ENCODE data around the gene KDM1A. TPM values are rescaled to one million over a fixed set of nuclear protein-coding genes. Genes with fewer than 3 reads are reported as not detected.
A peak's percentile ranks its signal among the peaks of the same experiment; 100 is the strongest.

Gene KDM1A
- total and polyA plus RNA-seq, 9 of the 15 experiments (the other 6 are each of a cell fraction or from before 2014, with no cell fraction given) = 59.2 to 181 (median 168) TPM

- TF ChIP-seq, protein P1, sequence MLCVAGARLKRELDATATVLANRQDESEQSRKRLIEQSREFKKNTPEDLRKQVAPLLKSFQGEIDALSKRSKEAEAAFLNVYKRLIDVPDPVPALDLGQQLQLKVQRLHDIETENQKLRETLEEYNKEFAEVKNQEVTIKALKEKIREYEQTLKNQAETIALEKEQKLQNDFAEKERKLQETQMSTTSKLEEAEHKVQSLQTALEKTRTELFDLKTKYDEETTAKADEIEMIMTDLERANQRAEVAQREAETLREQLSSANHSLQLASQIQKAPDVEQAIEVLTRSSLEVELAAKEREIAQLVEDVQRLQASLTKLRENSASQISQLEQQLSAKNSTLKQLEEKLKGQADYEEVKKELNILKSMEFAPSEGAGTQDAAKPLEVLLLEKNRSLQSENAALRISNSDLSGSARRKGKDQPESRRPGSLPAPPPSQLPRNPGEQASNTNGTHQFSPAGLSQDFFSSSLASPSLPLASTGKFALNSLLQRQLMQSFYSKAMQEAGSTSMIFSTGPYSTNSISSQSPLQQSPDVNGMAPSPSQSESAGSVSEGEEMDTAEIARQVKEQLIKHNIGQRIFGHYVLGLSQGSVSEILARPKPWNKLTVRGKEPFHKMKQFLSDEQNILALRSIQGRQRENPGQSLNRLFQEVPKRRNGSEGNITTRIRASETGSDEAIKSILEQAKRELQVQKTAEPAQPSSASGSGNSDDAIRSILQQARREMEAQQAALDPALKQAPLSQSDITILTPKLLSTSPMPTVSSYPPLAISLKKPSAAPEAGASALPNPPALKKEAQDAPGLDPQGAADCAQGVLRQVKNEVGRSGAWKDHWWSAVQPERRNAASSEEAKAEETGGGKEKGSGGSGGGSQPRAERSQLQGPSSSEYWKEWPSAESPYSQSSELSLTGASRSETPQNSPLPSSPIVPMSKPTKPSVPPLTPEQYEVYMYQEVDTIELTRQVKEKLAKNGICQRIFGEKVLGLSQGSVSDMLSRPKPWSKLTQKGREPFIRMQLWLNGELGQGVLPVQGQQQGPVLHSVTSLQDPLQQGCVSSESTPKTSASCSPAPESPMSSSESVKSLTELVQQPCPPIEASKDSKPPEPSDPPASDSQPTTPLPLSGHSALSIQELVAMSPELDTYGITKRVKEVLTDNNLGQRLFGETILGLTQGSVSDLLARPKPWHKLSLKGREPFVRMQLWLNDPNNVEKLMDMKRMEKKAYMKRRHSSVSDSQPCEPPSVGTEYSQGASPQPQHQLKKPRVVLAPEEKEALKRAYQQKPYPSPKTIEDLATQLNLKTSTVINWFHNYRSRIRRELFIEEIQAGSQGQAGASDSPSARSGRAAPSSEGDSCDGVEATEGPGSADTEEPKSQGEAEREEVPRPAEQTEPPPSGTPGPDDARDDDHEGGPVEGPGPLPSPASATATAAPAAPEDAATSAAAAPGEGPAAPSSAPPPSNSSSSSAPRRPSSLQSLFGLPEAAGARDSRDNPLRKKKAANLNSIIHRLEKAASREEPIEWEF (CRISPR knock-in tag; IDR thresholded peaks at IDR 0.05) = no peak
- no peak for TF ChIP-seq SNRNP70 (optimal IDR thresholded peaks at IDR 0.05; ENCODE audit: low read depth, low read length)
- no peak for TF ChIP-seq SREBF1 (IDR thresholded peaks at IDR 0.05; ENCODE audit: borderline replicate concordance, low read depth, low read length)
- peak; percentile 95 for TF ChIP-seq ZBTB7A (IDR thresholded peaks at IDR 0.05; ENCODE audit: borderline replicate concordance, control insufficient read depth, low read depth, low read length)
- TF ChIP-seq NCOA1 (IDR thresholded peaks at IDR 0.05; ENCODE audit: low read depth) = peak; percentile 40; the same call in 1 of the 2 replicates
These were observed 776 bp downstream of the KDM1A start (continued) for GRCh38 chr1:23019863-23020625.

Data from K562 (cell line).